Left lung (tissue), 10 donors: ENCODE results near the gene GPX4. TPM values are rescaled to one million over a fixed set of nuclear protein-coding genes. Genes with fewer than 3 reads are reported as not detected.
A peak's percentile ranks its signal among the peaks of the same experiment; 100 is the strongest.

Source experiments
- ATAC-seq: fragments of 200-7000 bp; cut with Tn5 transposase; one replicate; pipeline ENCODE4 v1.9.1; 2020; ENCODE audit warnings: moderate library complexity
- DNase-seq, 4 donors: peaks; one replicate each; pipeline ENCODE4 v3.0.0-alpha.2; 2013 to 2020
- H3K27ac ChIP-seq, 2 donors: fragments of 200-600 bp; sonication (generic) in 1 of 2; one replicate each; pipeline versions ENCODE4 v1.5.0 to v1.8.0; 2020 to 2021
- H3K27me3 ChIP-seq, 2 donors: fragments of 200-600 bp; sonication (generic) in 1 of 2; one replicate each; pipeline versions ENCODE4 v1.5.0 to v1.8.0; 2020 to 2021
- H3K36me3 ChIP-seq, 2 donors: fragments of 200-600 bp; sonication (generic) in 1 of 2; one replicate each; pipeline versions ENCODE4 v1.5.0 to v1.8.0; 2020 to 2021
- H3K4me1 ChIP-seq, 2 donors: fragments of 200-600 bp; one replicate each; pipeline ENCODE4 v1.8.0; 2021
- H3K4me3 ChIP-seq, 2 donors: fragments of 200-600 bp; sonication (generic) in 1 of 2; one replicate each; pipeline versions ENCODE4 v1.5.0 to v1.8.0; 2020 to 2021; ENCODE audit warnings: mild to moderate bottlenecking in 1 of 2
- H3K9me3 ChIP-seq, 2 donors: fragments of 200-600 bp; sonication (generic) in 1 of 2; one replicate each; pipeline versions ENCODE4 v1.5.0 to v1.8.0; 2020 to 2021
- intact Hi-C, 2 donors: fragments of 100-400 bp; cut with DNase I; formaldehyde crosslinking; loops; one replicate each; pipeline versions ENCODE4 v1.11.2 to v1.14.2; 2022
- polyA plus RNA-seq, 6 donors: library from polyadenylated mRNA; unstranded; fragments of 120-200 nt; gene quantifications; one replicate each; pipeline ENCODE4 v1.2.1, GENCODE V29; 2013; ENCODE audit not compliant: insufficient read length in 6 of 6
- total RNA-seq, 2 donors: library from RNA; stranded (reverse); fragmentation: NEBNext Ultra II Directional; extraction: Animal tissue kit (Norgen Biotek cat#: 25700); gene quantifications; one replicate each; pipeline ENCODE4 v1.2.1, GENCODE V29; 2021
- TF ChIP-seq, protein P1 (sequence below), 2 donors: fragments of 200-600 bp; sonication (generic) in 1 of 2; IDR thresholded peaks; one replicate each; pipeline versions ENCODE4 v1.5.0 to v1.8.0; 2021; ENCODE audit warnings: antibody characterized with exemption in 2 of 2
- donor health status: DM: no; HTN: yes; CAD: no.
- donor health status: DM: no; HTN: no; CAD: no.

Gene GPX4
- total and polyA plus RNA-seq, 8 donors, result 146 to 365 (median 213) TPM

- Histone ChIP-seq H3K36me3 (peaks cover 0 to 60% of the 10 kb centered on the region in 2 donors), H3K4me1 (peaks cover 12 to 68% of the 10 kb centered on the region in 2 donors), H3K27me3 (peaks cover under 1 to 5% of the 10 kb centered on the region in 2 donors), H3K4me3 (no peak overlapping the region), H3K9me3 (no peaks in the 10 kb centered on the region), H3K27ac (peak overlapping the region; percentile 59 to 82)
- ATAC-seq (peak; percentile 19), DNase-seq (no peak)
- intact Hi-C loops, result no loop called here
- TF ChIP-seq, protein P1, sequence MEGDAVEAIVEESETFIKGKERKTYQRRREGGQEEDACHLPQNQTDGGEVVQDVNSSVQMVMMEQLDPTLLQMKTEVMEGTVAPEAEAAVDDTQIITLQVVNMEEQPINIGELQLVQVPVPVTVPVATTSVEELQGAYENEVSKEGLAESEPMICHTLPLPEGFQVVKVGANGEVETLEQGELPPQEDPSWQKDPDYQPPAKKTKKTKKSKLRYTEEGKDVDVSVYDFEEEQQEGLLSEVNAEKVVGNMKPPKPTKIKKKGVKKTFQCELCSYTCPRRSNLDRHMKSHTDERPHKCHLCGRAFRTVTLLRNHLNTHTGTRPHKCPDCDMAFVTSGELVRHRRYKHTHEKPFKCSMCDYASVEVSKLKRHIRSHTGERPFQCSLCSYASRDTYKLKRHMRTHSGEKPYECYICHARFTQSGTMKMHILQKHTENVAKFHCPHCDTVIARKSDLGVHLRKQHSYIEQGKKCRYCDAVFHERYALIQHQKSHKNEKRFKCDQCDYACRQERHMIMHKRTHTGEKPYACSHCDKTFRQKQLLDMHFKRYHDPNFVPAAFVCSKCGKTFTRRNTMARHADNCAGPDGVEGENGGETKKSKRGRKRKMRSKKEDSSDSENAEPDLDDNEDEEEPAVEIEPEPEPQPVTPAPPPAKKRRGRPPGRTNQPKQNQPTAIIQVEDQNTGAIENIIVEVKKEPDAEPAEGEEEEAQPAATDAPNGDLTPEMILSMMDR (IDR thresholded peaks at IDR 0.05), result no peak
Observed at GRCh38 chr19:1076046-1076386, 27.8 kb upstream of the GPX4 start.

- Histone ChIP-seq H3K27ac (peak overlapping the region; percentile 42 to 82), H3K9me3 (no peaks in the 10 kb centered on the region), H3K27me3 (no peaks in the 10 kb centered on the region), H3K4me1 (peaks cover 12 to 68% of the 10 kb centered on the region in 2 donors), H3K4me3 (peak overlapping the region in 1 of 2 donors; percentile 24), H3K36me3 (peaks cover 0 to 62% of the 10 kb centered on the region in 2 donors)
- DNase-seq, result peak in 2 of 4 donors; percentile 86 to 93
- peak; percentile 19 for ATAC-seq
- intact Hi-C loops, result no loop called here
- TF ChIP-seq, protein P1 (IDR thresholded peaks at IDR 0.05), result no peak
Observed at GRCh38 chr19:1076951-1077350, 26.8 kb upstream of the GPX4 start.

DNA sequence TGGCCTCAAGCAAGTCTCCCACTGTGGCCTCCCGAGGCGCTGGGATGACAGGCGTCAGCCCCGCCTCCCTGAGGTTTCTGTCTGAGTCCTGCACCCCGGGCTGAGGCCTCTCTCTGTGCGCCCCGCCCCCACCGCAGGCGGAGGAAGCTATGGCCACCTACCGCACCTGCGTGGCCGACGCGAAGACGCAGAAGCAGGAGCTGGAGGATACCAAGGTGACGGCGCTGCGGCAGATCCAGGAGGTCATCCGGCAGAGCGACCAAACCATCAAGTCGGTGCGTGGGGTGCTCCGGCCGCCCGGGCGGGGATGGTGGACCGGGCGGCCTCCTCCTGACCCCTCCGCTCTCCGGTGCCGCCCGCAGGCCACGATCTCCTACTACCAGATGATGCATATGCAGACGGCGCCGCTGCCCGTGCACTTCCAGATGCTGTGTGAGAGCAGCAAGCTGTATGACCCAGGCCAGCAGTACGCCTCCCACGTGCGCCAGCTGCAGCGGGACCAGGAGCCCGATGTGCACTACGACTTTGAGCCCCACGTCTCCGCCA lies 24.2 kb upstream of the GPX4 start:
- DNase-seq (peak in 1 of 4 donors; percentile 79), ATAC-seq (no peak)
- no peaks in the 10 kb centered on the region for H3K27me3 ChIP-seq
- no peaks in the 10 kb centered on the region for H3K9me3 ChIP-seq
- H3K4me1 ChIP-seq, result peaks cover 12 to 57% of the 10 kb centered on the region in 2 donors
- H3K36me3 ChIP-seq, result peaks cover 0 to 61% of the 10 kb centered on the region in 2 donors
- intact Hi-C loops, result no loop called here
- H3K4me3 ChIP-seq, result no peak overlapping the region
- TF ChIP-seq, protein P1 (IDR thresholded peaks at IDR 0.05), result no peak
- H3K27ac ChIP-seq, result no peak overlapping the region

GRCh38 chr19:1080360-1081161 lies 23.2 kb upstream of the GPX4 start:
- no peaks in the 10 kb centered on the region for H3K27me3 ChIP-seq
- TF ChIP-seq, protein P1 (IDR thresholded peaks at IDR 0.05), result no peak
- H3K27ac ChIP-seq, result no peak overlapping the region
- no peaks in the 10 kb centered on the region for H3K9me3 ChIP-seq
- peaks cover 6 to 50% of the 10 kb centered on the region in 2 donors for H3K4me1 ChIP-seq
- intact Hi-C loops, result no loop called here
- DNase-seq (peak in 1 of 4 donors; percentile 80), ATAC-seq (no peak)
- H3K4me3 ChIP-seq, result no peak overlapping the region
- H3K36me3 ChIP-seq, result peaks cover 0 to 68% of the 10 kb centered on the region in 2 donors
